Endothelial cell of umbilical vein (primary cell): Measurements from ENCODE around the gene ZNF804B. TPM values are rescaled to one million over a fixed set of nuclear protein-coding genes. Genes with fewer than 3 reads are reported as not detected.

Experiments used
- BruUV-seq: library from RNA; stranded (reverse); fragments of 400-500 nt; replicated peaks from 2 replicates; lab custom pipeline; 2021; lab: Mats Ljungman, UMichigan
- CTCF ChIA-PET: fragments of 300-600, 350-600 bp; sonication (Branson Sonifier 250); formaldehyde crosslinking; loops from one replicate; lab custom pipeline; 2021; ENCODE audit warnings: antibody characterized with exemption, inconsistent platforms; lab: Charles Lee
- POLR2A ChIA-PET: fragments of 300-600, 350-600 bp; sonication (Branson Sonifier 250); formaldehyde crosslinking; loops from one replicate; lab custom pipeline; 2021; ENCODE audit warnings: antibody characterized with exemption, inconsistent platforms; lab: Charles Lee
- DNase-seq: peaks from one replicate; pipeline ENCODE4 v3.0.0-alpha.2; 2011; ENCODE audit warnings: low read depth, low spot score
- FAIRE-seq: peaks from 2 replicates; lab custom pipeline; 2011; peaks lifted over from hg19 to GRCh38; lab: Jason Lieb, UNC
- H2AFZ ChIP-seq: 2 replicates; pipeline ENCODE4 v1.6.0; 2012; ENCODE audit warnings: low read depth, low read length, control low read depth, inconsistent platforms
- H3K27ac ChIP-seq: 2 replicates; pipeline ENCODE4 v1.5.1; 2011; ENCODE audit warnings: low read depth, mild to moderate bottlenecking, control low read depth, low read length, moderate library complexity; ENCODE audit not compliant: insufficient read depth
- H3K27me3 ChIP-seq, 2 experiments: 2 replicates each; pipeline versions ENCODE4 v1.6.0 to v1.6.1; 2011; ENCODE audit warnings: low read length in 2 of 2, mixed read lengths in 1 of 2; ENCODE audit not compliant: control insufficient read depth in 2 of 2, insufficient read depth in 2 of 2
- H3K36me3 ChIP-seq, 2 experiments: 2 replicates in 1 of 2; 3 replicates in 1 of 2; pipeline ENCODE4 v1.5.1; 2011; ENCODE audit warnings: low read length in 2 of 2, mild to moderate bottlenecking in 1 of 2, moderate library complexity in 1 of 2; ENCODE audit not compliant: control insufficient read depth in 2 of 2, insufficient read depth in 2 of 2; ENCODE audit errors: extremely low read depth in 1 of 2
- H3K4me1 ChIP-seq: 3 replicates; pipeline ENCODE4 v1.5.1; 2011; ENCODE audit warnings: mild to moderate bottlenecking, low read length; ENCODE audit not compliant: control insufficient read depth, insufficient read depth; ENCODE audit errors: extremely low read depth
- H3K4me2 ChIP-seq: 2 replicates; pipeline ENCODE4 v1.6.1; 2011; ENCODE audit warnings: low read length, control low read depth, mixed read lengths; ENCODE audit not compliant: insufficient read depth
- H3K4me3 ChIP-seq, 3 experiments: fragments of 200-600 bp in 1 of 3; sonication (generic), shearing (Covaris generic) in 1 of 3; replicated peaks in 1 of 3; 2 replicates each; pipeline ENCODE4 v1.5.1; 2011 to 2016; ENCODE audit warnings: control low read depth in 3 of 3, low read length in 3 of 3, mild to moderate bottlenecking in 2 of 3, inconsistent platforms in 1 of 3, low read depth in 1 of 3, moderate library complexity in 1 of 3; ENCODE audit not compliant: insufficient read depth in 1 of 3
- H3K79me2 ChIP-seq: 2 replicates; pipeline ENCODE4 v1.6.0; 2012; ENCODE audit warnings: low read length, inconsistent platforms; ENCODE audit not compliant: control insufficient read depth, insufficient read depth
- H3K9ac ChIP-seq: replicated peaks from 2 replicates; pipeline ENCODE3; 2011; ENCODE audit warnings: low read length, control low read depth; ENCODE audit not compliant: insufficient read depth; ENCODE audit errors: extremely low read depth
- H3K9me1 ChIP-seq: replicated peaks from 3 replicates; pipeline ENCODE4 v1.6.0; 2011; ENCODE audit warnings: mild to moderate bottlenecking, low read length; ENCODE audit not compliant: control insufficient read depth, insufficient read depth; ENCODE audit errors: extremely low read depth
- H3K9me3 ChIP-seq: replicated peaks from 2 replicates; pipeline ENCODE4 v1.5.1; 2012; ENCODE audit warnings: low read length, inconsistent platforms; ENCODE audit not compliant: control insufficient read depth, insufficient read depth
- H4K20me1 ChIP-seq: replicated peaks from 2 replicates; pipeline ENCODE3; 2011; ENCODE audit warnings: mild to moderate bottlenecking, low read length; ENCODE audit not compliant: control insufficient read depth, insufficient read depth; ENCODE audit errors: extremely low read depth
- CTCF ChIP-seq, 2 donors: IDR thresholded peaks; 1 replicate in 1 of 2; 2 replicates in 1 of 2; pipeline ENCODE4 v1.5.1; 2011; ENCODE audit warnings: low read length in 2 of 2, mild to moderate bottlenecking in 2 of 2, moderate library complexity in 2 of 2, control low read depth in 1 of 2, inconsistent platforms in 1 of 2, low read depth in 1 of 2; ENCODE audit not compliant: insufficient read depth in 1 of 2; ENCODE audit errors: extremely low read depth in 1 of 2
- EZH2 ChIP-seq: IDR thresholded peaks from 2 replicates; pipeline ENCODE4 v1.6.1; 2012; ENCODE audit warnings: borderline replicate concordance, low read depth, mild to moderate bottlenecking, moderate library complexity, low read length, inconsistent platforms; ENCODE audit not compliant: severe bottlenecking
- FOS ChIP-seq: IDR thresholded peaks from 2 replicates; pipeline ENCODE4 v1.6.1; 2011; ENCODE audit warnings: mild to moderate bottlenecking, low read length, moderate library complexity, borderline replicate concordance; ENCODE audit not compliant: insufficient read depth
- GATA2 ChIP-seq: IDR thresholded peaks from 2 replicates; pipeline ENCODE4 v1.7.0; 2011; ENCODE audit warnings: low read depth, mild to moderate bottlenecking, moderate library complexity, mixed read lengths, low read length; ENCODE audit not compliant: insufficient read length, insufficient read depth
- JUN ChIP-seq: IDR thresholded peaks from 2 replicates; pipeline ENCODE4 v1.6.1; 2011; ENCODE audit warnings: borderline replicate concordance, low read depth; ENCODE audit not compliant: insufficient read length, insufficient read depth
- MAX ChIP-seq: IDR thresholded peaks from 2 replicates; pipeline ENCODE4 v1.6.1; 2011; ENCODE audit not compliant: insufficient read depth, insufficient read length
- MYC ChIP-seq: IDR thresholded peaks from one replicate; pipeline ENCODE4 v1.6.1; 2011; ENCODE audit warnings: mild to moderate bottlenecking, low read depth, low read length
- POLR2A ChIP-seq: IDR thresholded peaks from 2 replicates; pipeline ENCODE4 v1.6.1; 2012; ENCODE audit warnings: low read depth, mild to moderate bottlenecking, control low read depth, low read length
- POLR2AphosphoS5 ChIP-seq: IDR thresholded peaks from 2 replicates; pipeline ENCODE4 v1.6.1; 2012; ENCODE audit warnings: low read depth, mild to moderate bottlenecking, control low read depth, low read length, moderate library complexity; ENCODE audit not compliant: insufficient read depth
- dilution Hi-C: fragments of 300-500 bp; cut with MboI; formaldehyde crosslinking; loops from one replicate; pipeline ENCODE4 v1.15.0; 2019; ENCODE audit warnings: low sequenced_read_pairs; ENCODE audit not compliant: extremely low pct_ligation_motif_present
- intact Hi-C: fragments of 100-400 bp; cut with micrococcal nuclease; formaldehyde crosslinking; loops from one replicate; pipeline ENCODE4 v1.10.0; 2022
- polyA plus RNA-seq, 4 experiments: library from polyadenylated mRNA; depleted of rRNA in 3 of 4; stranded (reverse) in 3 of 4; unstranded in 1 of 4; fragments of >200 nt; gene quantifications; 2 replicates each; pipeline versions ENCODE4 v1.2.1 to v1.2.3, GENCODE V29; 2011 to 2012; ENCODE audit warnings: missing spikeins in 1 of 4
- total RNA-seq: library from RNA; stranded (reverse); gene quantifications from 2 replicates; pipeline ENCODE4 v1.2.3, GENCODE V29; 2021

Gene ZNF804B
- total and polyA plus RNA-seq, 2 donors (not counting 3 experiments of a cell fraction or from before 2014, with no cell fraction given) = not detected

DNA sequence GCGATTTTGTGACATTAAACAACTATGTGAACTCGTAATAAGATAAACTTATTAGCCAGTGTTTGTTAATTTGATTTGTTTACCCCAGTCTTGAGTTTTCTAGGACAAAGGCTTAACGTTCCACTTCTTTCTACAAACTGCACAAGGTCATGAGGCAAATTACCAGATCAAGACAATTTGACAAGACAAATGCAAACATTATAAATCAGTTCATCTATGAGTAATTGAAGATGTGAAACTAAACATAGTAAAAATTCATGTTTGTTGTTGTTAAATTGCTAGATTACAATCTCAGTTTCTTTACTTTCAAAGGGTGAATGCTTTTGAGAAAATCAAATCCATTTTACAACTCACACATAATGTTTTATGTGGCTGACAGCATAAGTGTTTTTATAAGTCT, 13.4 kb upstream of the ZNF804B start:
- ChIA-PET CTCF (interaction anchor here (1.6 kb wide), 1 partner anchor 27 kb away, joined by 4 read pairs; no protein-coding TSS in a partner anchor), POLR2A (no interaction called here)
- Histone ChIP-seq H3K9me3 (no peaks in the 10 kb centered on the region), H3K9me1 (no peaks in the 10 kb centered on the region), H3K4me1 (no peaks in the 10 kb centered on the region), H3K27me3 (no peaks in the 10 kb centered on the region), H3K4me2 (no peak overlapping the region), H4K20me1 (no peaks in the 10 kb centered on the region), H3K79me2 (no peaks in the 10 kb centered on the region), H3K4me3 (no peak overlapping the region), H3K9ac (no peak overlapping the region), H2AFZ (no peak overlapping the region), H3K36me3 (no peaks in the 10 kb centered on the region), H3K27ac (no peak overlapping the region)
- intact Hi-C loops = no loop called here
- no TSS peak for BruUV-seq
- FAIRE-seq (no peak), DNase-seq (no peak)
- dilution Hi-C loops = no loop called here
- TF ChIP-seq POLR2A (no peak), FOS (no peak), CTCF (IDR thresholded peaks at IDR 0.05; ENCODE audit: extremely low read depth in 1 of 2, insufficient read depth in 1 of 2, low read depth in 1 of 2, low read length in 2 of 2) (no peak), GATA2 (no peak), EZH2 (no peak), POLR2AphosphoS5 (no peak), MAX (no peak), JUN (no peak), MYC (no peak)
